Neural crest cell (in vitro differentiated cells): ENCODE measurements around the gene RFPL3. TPM values are rescaled to one million over a fixed set of nuclear protein-coding genes. Genes with fewer than 3 reads are reported as not detected.

Experiments used
- DNase-seq: peaks from one replicate; pipeline ENCODE4 v3.0.0; 2021; ENCODE audit warnings: low read depth, mixed read lengths, low spot score
- H3K27ac Mint-ChIP-seq: one replicate; pipeline ENCODE4 v1.8.0; 2021; ENCODE audit warnings: mild to moderate bottlenecking, mixed read lengths; ENCODE audit not compliant: unreplicated experiment
- H3K27me3 Mint-ChIP-seq: 2 replicates; pipeline ENCODE4 v1.8.0; 2021; ENCODE audit warnings: low read depth, mild to moderate bottlenecking, mixed read lengths
- H3K36me3 Mint-ChIP-seq: 2 replicates; pipeline ENCODE4 v1.8.0; 2021; ENCODE audit warnings: low read depth, mild to moderate bottlenecking, mixed read lengths
- H3K4me1 Mint-ChIP-seq: 2 replicates; pipeline ENCODE4 v1.8.0; 2021; ENCODE audit warnings: mixed read lengths
- H3K4me3 Mint-ChIP-seq: one replicate; pipeline ENCODE4 v1.8.0; 2021; ENCODE audit warnings: mild to moderate bottlenecking, mixed read lengths
- H3K9me3 Mint-ChIP-seq: 2 replicates; pipeline ENCODE4 v1.8.0; 2021; ENCODE audit warnings: mixed read lengths
- total RNA-seq: library from RNA; stranded (reverse); gene quantifications from 2 replicates; pipeline ENCODE4 v1.2.1, GENCODE V29; 2021
- TF ChIP-seq, protein P1 (sequence below): fragments of 200-600 bp; sonication (generic); conservative IDR thresholded peaks from 2 replicates; pipeline ENCODE4 v1.5.0; 2021; ENCODE audit warnings: antibody characterized with exemption, mild to moderate bottlenecking

The RFPL3 gene
- total RNA-seq, 1 donor from 2014 or later = not detected

DNA sequence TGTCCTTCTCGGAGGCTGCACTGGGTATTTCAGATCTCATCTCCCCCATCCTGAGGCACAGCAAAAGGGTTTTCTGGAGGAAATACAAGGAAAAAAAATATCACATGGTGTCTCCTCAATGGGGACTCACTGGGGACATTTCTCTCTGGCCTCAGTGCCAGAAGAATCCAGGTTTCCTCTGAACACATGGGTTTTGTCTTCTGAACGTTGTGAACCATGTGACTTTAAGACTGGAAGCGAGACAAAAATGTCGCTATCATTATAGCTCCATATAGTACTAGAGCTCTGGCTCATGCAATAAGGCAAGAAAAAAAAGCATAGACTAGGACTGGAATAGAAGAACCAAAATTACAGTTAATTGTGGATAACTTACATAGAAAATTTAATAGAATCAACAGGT is 44.9 kb upstream of the RFPL3 start:
- H3K27me3 Mint-ChIP-seq = no peaks in the 10 kb centered on the region
- no peak for DNase-seq
- H3K27ac Mint-ChIP-seq = no peak overlapping the region
- no peaks in the 10 kb centered on the region for H3K4me1 Mint-ChIP-seq
- H3K36me3 Mint-ChIP-seq = no peaks in the 10 kb centered on the region
- no peaks in the 10 kb centered on the region for H3K9me3 Mint-ChIP-seq
- H3K4me3 Mint-ChIP-seq = no peak overlapping the region
- TF ChIP-seq, protein P1, sequence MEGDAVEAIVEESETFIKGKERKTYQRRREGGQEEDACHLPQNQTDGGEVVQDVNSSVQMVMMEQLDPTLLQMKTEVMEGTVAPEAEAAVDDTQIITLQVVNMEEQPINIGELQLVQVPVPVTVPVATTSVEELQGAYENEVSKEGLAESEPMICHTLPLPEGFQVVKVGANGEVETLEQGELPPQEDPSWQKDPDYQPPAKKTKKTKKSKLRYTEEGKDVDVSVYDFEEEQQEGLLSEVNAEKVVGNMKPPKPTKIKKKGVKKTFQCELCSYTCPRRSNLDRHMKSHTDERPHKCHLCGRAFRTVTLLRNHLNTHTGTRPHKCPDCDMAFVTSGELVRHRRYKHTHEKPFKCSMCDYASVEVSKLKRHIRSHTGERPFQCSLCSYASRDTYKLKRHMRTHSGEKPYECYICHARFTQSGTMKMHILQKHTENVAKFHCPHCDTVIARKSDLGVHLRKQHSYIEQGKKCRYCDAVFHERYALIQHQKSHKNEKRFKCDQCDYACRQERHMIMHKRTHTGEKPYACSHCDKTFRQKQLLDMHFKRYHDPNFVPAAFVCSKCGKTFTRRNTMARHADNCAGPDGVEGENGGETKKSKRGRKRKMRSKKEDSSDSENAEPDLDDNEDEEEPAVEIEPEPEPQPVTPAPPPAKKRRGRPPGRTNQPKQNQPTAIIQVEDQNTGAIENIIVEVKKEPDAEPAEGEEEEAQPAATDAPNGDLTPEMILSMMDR = no peak

DNA sequence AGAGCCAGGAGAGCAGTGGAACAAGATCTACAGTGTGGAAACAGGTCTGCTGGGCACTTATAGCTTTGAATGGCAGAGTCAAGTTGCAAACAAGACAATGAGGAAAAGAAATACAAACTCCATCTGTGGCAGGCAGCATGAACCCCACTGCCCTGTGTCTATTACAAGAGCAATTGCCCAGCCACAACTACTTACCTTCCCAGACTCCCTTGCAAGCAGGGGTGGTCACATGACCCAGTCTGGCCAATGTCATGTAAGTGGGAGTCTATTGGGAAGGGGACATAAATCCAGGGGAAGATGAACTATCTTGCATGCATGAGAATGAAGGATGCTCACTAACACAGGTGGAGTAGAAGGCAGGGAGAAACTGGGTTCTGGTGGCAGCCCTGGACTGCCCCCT is 44.1 kb upstream of the RFPL3 start:
- H3K36me3 Mint-ChIP-seq = no peaks in the 10 kb centered on the region
- TF ChIP-seq, protein P1 = no peak
- no peak overlapping the region for H3K4me3 Mint-ChIP-seq
- no peaks in the 10 kb centered on the region for H3K9me3 Mint-ChIP-seq
- H3K27ac Mint-ChIP-seq = no peak overlapping the region
- H3K27me3 Mint-ChIP-seq = no peaks in the 10 kb centered on the region
- H3K4me1 Mint-ChIP-seq = no peaks in the 10 kb centered on the region
- no peak for DNase-seq

DNA sequence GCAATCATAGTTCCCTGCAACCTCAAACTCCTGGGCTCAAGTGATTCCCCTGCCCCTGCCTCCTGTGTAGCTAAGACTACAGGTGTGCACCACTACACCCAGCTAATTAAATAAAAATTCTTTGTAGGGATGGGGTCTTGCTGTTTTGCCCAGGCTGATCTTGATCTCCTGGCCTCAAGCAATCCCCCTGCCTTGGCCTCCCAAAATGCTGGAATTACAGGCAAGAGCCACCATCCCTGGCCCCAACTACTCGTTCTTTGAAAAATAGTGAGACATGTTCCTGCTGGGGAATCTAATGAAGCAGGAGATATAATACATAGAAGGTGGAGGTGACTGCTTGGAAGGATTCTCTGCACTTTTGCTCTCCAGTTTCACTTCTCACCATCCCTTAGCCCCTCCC is 40.1 kb upstream of the RFPL3 start:
- no peaks in the 10 kb centered on the region for H3K36me3 Mint-ChIP-seq
- H3K4me1 Mint-ChIP-seq = peaks cover 14% of the 10 kb centered on the region
- no peak for DNase-seq
- TF ChIP-seq, protein P1 = no peak
- H3K9me3 Mint-ChIP-seq = peaks cover 5% of the 10 kb centered on the region
- H3K27me3 Mint-ChIP-seq = no peaks in the 10 kb centered on the region
- H3K4me3 Mint-ChIP-seq = no peak overlapping the region
- no peak overlapping the region for H3K27ac Mint-ChIP-seq

DNA sequence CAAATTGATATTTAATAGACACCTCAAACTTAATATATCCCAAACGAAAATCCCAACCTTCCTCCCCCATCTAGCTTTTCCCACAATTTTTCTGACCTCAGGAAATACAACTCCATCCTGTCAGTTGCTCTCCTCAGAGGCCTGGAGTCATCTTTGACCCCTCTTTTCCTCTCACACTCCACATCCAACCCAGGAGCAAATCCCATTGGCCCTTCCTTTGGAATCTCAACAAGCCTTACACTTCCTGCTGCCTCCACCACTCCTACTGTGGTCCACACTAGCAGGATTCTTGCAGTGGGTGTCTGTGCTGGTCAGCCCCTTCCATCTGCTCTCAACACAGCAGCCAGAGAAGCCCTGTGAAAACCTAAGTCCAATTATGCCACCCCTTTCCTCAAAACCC is 39.3 kb upstream of the RFPL3 start:
- Mint-ChIP-seq H3K4me1 (peaks cover 14% of the 10 kb centered on the region), H3K36me3 (no peaks in the 10 kb centered on the region), H3K4me3 (no peak overlapping the region), H3K9me3 (peaks cover 5% of the 10 kb centered on the region), H3K27me3 (no peaks in the 10 kb centered on the region), H3K27ac (no peak overlapping the region)
- DNase-seq = no peak
- TF ChIP-seq, protein P1 = no peak

DNA sequence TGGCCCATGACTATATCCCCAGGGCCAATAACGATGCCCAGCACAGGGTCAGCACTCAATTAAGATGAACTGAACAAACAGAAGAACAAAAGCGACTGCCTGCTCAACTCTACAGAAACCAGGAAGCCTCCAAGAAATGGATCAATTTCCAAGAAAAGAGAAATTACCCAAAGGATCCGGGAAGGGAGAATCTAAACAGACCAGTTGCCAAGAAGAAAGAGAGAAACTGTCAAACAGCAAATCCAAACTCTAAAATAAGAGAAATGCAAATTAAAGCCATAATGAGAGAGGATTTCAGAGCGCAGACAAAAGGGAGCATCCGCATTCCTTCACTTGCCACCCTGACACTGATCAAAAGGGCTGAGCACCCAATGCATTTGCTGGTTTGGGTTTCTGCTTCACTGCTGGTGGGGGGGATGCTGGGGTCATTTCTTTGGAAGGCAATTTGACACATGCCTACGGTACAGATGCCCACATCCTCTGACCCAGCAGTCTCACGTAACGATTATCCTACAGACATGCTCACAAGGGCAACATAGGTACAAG is 37.7 kb upstream of the RFPL3 start:
- peaks cover 14% of the 10 kb centered on the region for H3K4me1 Mint-ChIP-seq
- no peaks in the 10 kb centered on the region for H3K27me3 Mint-ChIP-seq
- H3K27ac Mint-ChIP-seq = no peak overlapping the region
- no peaks in the 10 kb centered on the region for H3K36me3 Mint-ChIP-seq
- no peak overlapping the region for H3K4me3 Mint-ChIP-seq
- TF ChIP-seq, protein P1 = no peak
- DNase-seq = no peak
- H3K9me3 Mint-ChIP-seq = peaks cover 5% of the 10 kb centered on the region

DNA sequence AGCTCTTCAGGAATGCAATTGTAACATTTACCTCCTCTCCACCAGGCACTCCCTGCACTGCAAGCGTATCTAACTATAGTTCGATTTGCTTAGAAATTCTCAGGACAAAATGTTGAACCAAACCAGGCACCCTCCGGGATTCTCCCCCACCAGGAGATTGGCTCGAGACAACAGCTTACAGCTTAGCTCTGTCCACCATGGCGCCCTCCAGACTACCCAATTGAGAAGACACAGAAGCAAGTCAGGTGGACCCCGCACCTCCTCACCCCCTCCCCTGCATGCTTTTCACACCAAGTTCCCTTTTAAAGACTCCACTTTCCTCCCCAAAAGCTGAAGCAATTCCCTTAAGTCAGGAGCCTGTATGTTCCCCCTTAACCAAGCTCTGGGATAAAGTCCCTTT is 34.7 kb upstream of the RFPL3 start:
- H3K27me3 Mint-ChIP-seq = no peaks in the 10 kb centered on the region
- DNase-seq = no peak
- H3K4me3 Mint-ChIP-seq = no peak overlapping the region
- peaks cover 5% of the 10 kb centered on the region for H3K9me3 Mint-ChIP-seq
- TF ChIP-seq, protein P1 = no peak
- H3K27ac Mint-ChIP-seq = no peak overlapping the region
- no peaks in the 10 kb centered on the region for H3K36me3 Mint-ChIP-seq
- H3K4me1 Mint-ChIP-seq = peaks cover 14% of the 10 kb centered on the region
